IMR-90 (cell line): ENCODE measurements around the gene GLRB. TPM values are rescaled to one million over a fixed set of nuclear protein-coding genes. Genes with fewer than 3 reads are reported as not detected.

Experiments used
- ATAC-seq: fragments of 200-7000 bp; cut with Tn5 transposase; 2 replicates; pipeline ENCODE4 v1.9.1; 2020; ENCODE audit warnings: low read depth, mild to moderate bottlenecking, moderate library complexity
- BruUV-seq: library from RNA; stranded (reverse); fragments of 400-500 nt; replicated peaks from 2 replicates; lab custom pipeline; 2021; lab: Mats Ljungman, UMichigan
- CTCF ChIA-PET: fragments of 300-600 bp; formaldehyde crosslinking; extraction: SDS; loops from one replicate; lab custom pipeline; 2021; ENCODE audit warnings: antibody characterized with exemption; lab: Yijun Ruan, JAX
- POLR2A ChIA-PET: fragments of 300-600 bp; sonication (Branson Sonifier 250); formaldehyde crosslinking; loops from one replicate; lab custom pipeline; 2022; ENCODE audit warnings: antibody characterized with exemption; ENCODE audit not compliant: unreplicated experiment; lab: Charles Lee
- DNase-seq: peaks from one replicate; pipeline ENCODE4 v3.0.0; 2013
- H2AFZ ChIP-seq: replicated peaks from 2 replicates; pipeline ENCODE3; 2013; ENCODE audit warnings: low read length, mild to moderate bottlenecking; ENCODE audit not compliant: poor library complexity
- H2AK5ac ChIP-seq: 2 replicates; pipeline ENCODE4 v1.6.1; 2013; ENCODE audit warnings: low read depth, low read length, inconsistent platforms
- H2AK9ac ChIP-seq: replicated peaks from 2 replicates; pipeline ENCODE3; 2013; ENCODE audit warnings: mild to moderate bottlenecking, low read depth, low read length, moderate library complexity; ENCODE audit not compliant: poor library complexity
- H2BK120ac ChIP-seq: 2 replicates; pipeline ENCODE4 v1.6.1; 2013; ENCODE audit warnings: low read depth, low read length, inconsistent platforms
- H2BK15ac ChIP-seq: 3 replicates; pipeline ENCODE4 v1.6.1; 2013; ENCODE audit warnings: low read depth, low read length, inconsistent platforms
- H2BK20ac ChIP-seq: 2 replicates; pipeline ENCODE4 v1.6.1; 2013; ENCODE audit warnings: low read depth, mild to moderate bottlenecking, inconsistent platforms, low read length, moderate library complexity
- H2BK5ac ChIP-seq: 2 replicates; pipeline ENCODE4 v1.6.1; 2013; ENCODE audit warnings: mild to moderate bottlenecking, low read depth, low read length, inconsistent platforms; ENCODE audit not compliant: poor library complexity, severe bottlenecking
- H3K14ac ChIP-seq: replicated peaks from 2 replicates; pipeline ENCODE4 v1.6.1; 2013; ENCODE audit warnings: low read depth, low read length, inconsistent platforms
- H3K18ac ChIP-seq: 2 replicates; pipeline ENCODE4 v1.6.1; 2013; ENCODE audit warnings: low read depth, low read length, control low read depth
- H3K23ac ChIP-seq: 2 replicates; pipeline ENCODE4 v1.6.1; 2013; ENCODE audit warnings: low read depth, low read length, inconsistent platforms
- H3K27ac ChIP-seq: 2 replicates; pipeline ENCODE4 v1.5.1; 2013; ENCODE audit warnings: mild to moderate bottlenecking, control low read depth, low read length; ENCODE audit not compliant: insufficient read depth
- H3K27me3 ChIP-seq: 2 replicates; pipeline ENCODE4 v1.6.1; 2013; ENCODE audit warnings: low read length; ENCODE audit not compliant: control insufficient read depth, insufficient read depth
- H3K36me3 ChIP-seq: 2 replicates; pipeline ENCODE4 v1.6.1; 2013; ENCODE audit warnings: low read length, mixed read lengths; ENCODE audit not compliant: control insufficient read depth, insufficient read depth
- H3K4ac ChIP-seq: 2 replicates; pipeline ENCODE4 v1.6.1; 2013; ENCODE audit warnings: low read depth, low read length, inconsistent platforms
- H3K4me1 ChIP-seq: 2 replicates; pipeline ENCODE4 v1.6.1; 2013; ENCODE audit warnings: low read length, mixed read lengths; ENCODE audit not compliant: control insufficient read depth, insufficient read depth
- H3K4me2 ChIP-seq: 2 replicates; pipeline ENCODE4 v1.6.1; 2013; ENCODE audit warnings: low read depth, mild to moderate bottlenecking, control low read depth, low read length, moderate library complexity
- H3K4me3 ChIP-seq: 2 replicates; pipeline ENCODE4 v1.5.1; 2013; ENCODE audit warnings: low read depth, mild to moderate bottlenecking, control low read depth, low read length, moderate library complexity; ENCODE audit not compliant: insufficient read depth
- H3K56ac ChIP-seq: 2 replicates; pipeline ENCODE4 v1.6.1; 2013; ENCODE audit warnings: low read length, inconsistent platforms; ENCODE audit not compliant: insufficient read depth; ENCODE audit errors: extremely low read depth
- H3K79me1 ChIP-seq, 2 experiments: 2 replicates each; pipeline ENCODE4 v1.6.1; 2013; ENCODE audit warnings: low read length in 2 of 2, inconsistent platforms in 1 of 2, low read depth in 1 of 2
- H3K9ac ChIP-seq: 2 replicates; pipeline ENCODE4 v1.6.1; 2013; ENCODE audit warnings: low read depth, low read length, control low read depth
- H3K9me1 ChIP-seq: 2 replicates; pipeline ENCODE4 v1.6.1; 2013; ENCODE audit warnings: low read length, inconsistent platforms; ENCODE audit not compliant: insufficient read depth
- H3K9me3 ChIP-seq: 2 replicates; pipeline ENCODE4 v1.6.1; 2013; ENCODE audit warnings: low read length; ENCODE audit not compliant: control insufficient read depth, insufficient read depth
- H4K20me1 ChIP-seq: 2 replicates; pipeline ENCODE4 v1.6.1; 2013; ENCODE audit warnings: low read length, inconsistent platforms; ENCODE audit not compliant: insufficient read depth
- H4K5ac ChIP-seq: 2 replicates; pipeline ENCODE4 v1.6.1; 2013; ENCODE audit warnings: mild to moderate bottlenecking, low read depth, low read length, control low read depth
- H4K8ac ChIP-seq, 2 experiments: 2 replicates each; pipeline ENCODE4 v1.6.1; 2013; ENCODE audit warnings: low read depth in 2 of 2, low read length in 2 of 2, control low read depth in 1 of 2, inconsistent platforms in 1 of 2
- H4K91ac ChIP-seq: 2 replicates; pipeline ENCODE4 v1.6.1; 2013; ENCODE audit warnings: low read depth, low read length, inconsistent platforms; ENCODE audit not compliant: insufficient read depth
- BHLHE40 ChIP-seq: fragments of 150-350 bp; IDR thresholded peaks from 2 replicates; pipeline ENCODE4 v1.6.1; 2016; ENCODE audit warnings: mild to moderate bottlenecking, low read depth, low read length
- FOS ChIP-seq: fragments of 150-350 bp; IDR thresholded peaks from 2 replicates; pipeline ENCODE4 v1.6.1; 2016; ENCODE audit warnings: low read depth, low read length
- MAFK ChIP-seq: IDR thresholded peaks from 2 replicates; pipeline ENCODE4 v1.6.1; 2012; ENCODE audit warnings: low read depth, low read length, improper control_type of control experiment
- MAZ ChIP-seq: IDR thresholded peaks from 2 replicates; pipeline ENCODE4 v1.6.1; 2012; ENCODE audit warnings: low read depth, mild to moderate bottlenecking, low read length, improper control_type of control experiment, moderate library complexity, borderline replicate concordance
- RCOR1 ChIP-seq: IDR thresholded peaks from 2 replicates; pipeline ENCODE4 v1.6.1; 2012; ENCODE audit warnings: mild to moderate bottlenecking, low read length, improper control_type of control experiment; ENCODE audit not compliant: insufficient replicate concordance
- dilution Hi-C: fragments of 300-500 bp; cut with HindIII; formaldehyde crosslinking; loops from one replicate; pipeline ENCODE4 v1.14.3; 2018; ENCODE audit warnings: low sequenced_read_pairs; ENCODE audit not compliant: unreplicated experiment
- in situ Hi-C: fragments of 300-500 bp; cut with MboI; formaldehyde crosslinking; loops from 3 replicates; pipeline ENCODE4 v1.14.3; 2019; ENCODE audit warnings: low sequenced_read_pairs, inconsistent platforms, mixed read lengths
- intact Hi-C: fragments of 100-400 bp; cut with micrococcal nuclease; formaldehyde crosslinking; loops from 2 replicates; pipeline ENCODE4 v1.10.0; 2022
- polyA plus RNA-seq, 3 experiments: library from polyadenylated mRNA; depleted of rRNA; stranded (reverse); fragments of >200 nt; gene quantifications; 2 replicates each; pipeline ENCODE4 v1.2.3, GENCODE V29; 2012; ENCODE audit warnings: low replicate concordance in 1 of 3
- total RNA-seq: library from RNA; depleted of rRNA; stranded (reverse); fragments of >200 nt; gene quantifications from 2 replicates; pipeline ENCODE4 v1.2.3, GENCODE V29; 2012

Gene GLRB
- total and polyA plus RNA-seq, 2 of the 4 experiments (the other 2 are of a cell fraction): 3.0 to 3.2 TPM

- Histone ChIP-seq H3K4me2 (no peak overlapping the region), H2BK5ac (no peak overlapping the region), H3K18ac (no peak overlapping the region), H2BK15ac (no peak overlapping the region), H3K56ac (no peak overlapping the region), H3K79me1 (no peaks in the 10 kb centered on the region), H4K8ac (no peak overlapping the region), H3K9me3 (no peaks in the 10 kb centered on the region), H2BK120ac (no peak overlapping the region), H4K5ac (no peak overlapping the region), H3K9me1 (peaks cover 3% of the 10 kb centered on the region; the same call in 1 of the 2 replicates), H3K36me3 (no peaks in the 10 kb centered on the region), H2AFZ (no peak overlapping the region), H3K9ac (no peak overlapping the region), H3K27ac (no peak overlapping the region), H2AK5ac (no peak overlapping the region), H2BK20ac (no peak overlapping the region), H3K23ac (no peak overlapping the region), H2AK9ac (no peak overlapping the region), H4K91ac (no peak overlapping the region), H3K14ac (no peak overlapping the region), H3K4me3 (no peak overlapping the region), H3K4ac (no peak overlapping the region), H3K27me3 (no peaks in the 10 kb centered on the region), H4K20me1 (no peaks in the 10 kb centered on the region), H3K4me1 (no peaks in the 10 kb centered on the region)
- DNase-seq: no peak
- CTCF ChIA-PET: interaction anchor here (0.6 kb wide), 1 partner anchor 652 kb away, joined by 3 read pairs; no protein-coding TSS in a partner anchor
- TF ChIP-seq MAFK: no peak
- no peak for TF ChIP-seq RCOR1
- TF ChIP-seq FOS: no peak
- TF ChIP-seq BHLHE40: no peak
- no peak for TF ChIP-seq MAZ
- in situ Hi-C loops: no loop called here
- POLR2A ChIA-PET: no interaction called here
- dilution Hi-C loops: no loop called here
- intact Hi-C loops: no loop called here
- ATAC-seq: no peak
- no TSS peak for BruUV-seq
Observed at GRCh38 chr4:157185363-157185762, 109.4 kb downstream of the GLRB start.
